Measurements from ENCODE around the gene STAM2. TPM values are rescaled to one million over a fixed set of nuclear protein-coding genes. Genes with fewer than 3 reads are reported as not detected.

STAM2 gene
- polyA plus RNA-seq, 2 of the 4 experiments (the other 2 are of a cell fraction), result 13.8 to 34.5 TPM

DNA sequence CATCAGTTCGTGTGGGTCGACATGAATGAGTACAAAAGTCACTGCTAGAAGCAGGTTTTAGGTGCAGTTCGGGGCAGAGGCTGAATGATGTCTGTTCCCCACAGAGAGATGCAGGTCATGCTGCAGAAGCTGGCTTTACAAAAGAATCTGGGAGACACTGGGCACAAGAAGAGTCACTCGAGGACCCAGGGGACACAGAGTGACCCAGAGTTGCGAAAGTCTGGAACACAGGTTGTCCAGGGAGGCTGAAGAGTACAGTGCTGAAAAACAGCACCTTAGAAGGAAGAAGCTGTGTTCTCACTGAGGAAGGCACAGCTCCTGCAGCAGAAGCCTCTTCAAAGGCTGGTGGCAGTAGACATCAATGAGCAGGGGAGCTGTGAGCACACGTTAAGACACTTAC lies 91.5 kb downstream of the STAM2 start:
- ATAC-seq, result no peak

DNA sequence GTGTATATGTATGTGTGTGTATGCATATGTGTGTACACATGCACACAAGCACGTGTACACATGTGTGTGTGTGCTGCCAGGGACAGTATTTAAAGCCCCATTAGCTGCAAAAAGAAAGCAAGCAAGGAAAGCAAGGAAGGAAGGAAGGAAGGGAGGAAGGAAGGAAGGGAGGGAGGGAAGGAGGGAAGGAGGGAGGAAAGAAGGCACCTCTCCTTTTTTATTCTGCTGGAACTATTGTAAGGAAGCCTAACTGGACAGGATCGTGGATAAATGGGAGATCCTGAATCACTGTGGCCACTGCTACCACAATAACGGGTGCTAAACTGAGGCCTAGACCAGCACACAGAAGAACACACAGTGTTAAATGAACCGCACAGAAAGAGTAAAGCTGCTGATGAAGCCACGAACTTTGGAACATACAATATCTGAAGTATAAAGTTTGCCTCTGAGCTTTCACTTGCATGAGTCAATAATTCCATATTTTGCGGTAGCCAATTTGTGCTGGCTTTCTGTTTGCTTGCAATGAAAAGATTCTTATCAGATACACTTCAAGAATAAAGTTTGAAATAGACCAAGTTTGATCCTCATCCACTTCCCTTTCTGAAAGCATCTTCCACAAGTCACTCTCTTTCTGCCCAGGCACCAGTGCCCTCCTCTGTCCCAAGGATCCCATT lies 92.2 kb downstream of the STAM2 start:
- no peak overlapping the region for H3K4me2 ChIP-seq
- WGBS (ENCODE audit: missing lambda C conversion rate), result 57% methylated on average over 6 of the region's 6 CpGs
- POLR2A ChIA-PET, result no interaction called here
- no peaks in the 10 kb centered on the region for H3K4me1 ChIP-seq
- no peak for FAIRE-seq
- ATAC-seq, result no peak
- no peaks in the 10 kb centered on the region for H3K9me3 ChIP-seq
- no peak overlapping the region for H3K27ac ChIP-seq
- TF ChIP-seq HOXB13 (CRISPR knock-in tag; IDR thresholded peaks at IDR 0.05; ENCODE audit: low read depth), result no peak
- TF ChIP-seq CHD2 (IDR thresholded peaks at IDR 0.05; ENCODE audit: low read length, partially characterized antibody), result no peak
- TF ChIP-seq EHF (CRISPR knock-in tag; IDR thresholded peaks at IDR 0.05), result no peak
- no peak for TF ChIP-seq ZC3H11A (IDR thresholded peaks at IDR 0.05)
- CTCF ChIA-PET, result no interaction called here
- H3K4me3 ChIP-seq, result no peak overlapping the region
- DNase-seq (ENCODE audit: low read depth in 1 of 2, low spot score in 1 of 2), result no peak

More for the DNA sequence above, 91.5 kb downstream of the STAM2 start:
- H3K4me1 ChIP-seq, result no peaks in the 10 kb centered on the region
- no peak for TF ChIP-seq FOSL2 (IDR thresholded peaks at IDR 0.05)
- no peak for TF ChIP-seq FOSL2 (CRISPR knock-in tag; IDR thresholded peaks at IDR 0.05)
- TF ChIP-seq, protein P1, sequence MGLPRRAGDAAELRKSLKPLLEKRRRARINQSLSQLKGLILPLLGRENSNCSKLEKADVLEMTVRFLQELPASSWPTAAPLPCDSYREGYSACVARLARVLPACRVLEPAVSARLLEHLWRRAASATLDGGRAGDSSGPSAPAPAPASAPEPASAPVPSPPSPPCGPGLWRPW (IDR thresholded peaks at IDR 0.05), result no peak
- no peak for TF ChIP-seq TFCP2L1 (CRISPR knock-in tag; IDR thresholded peaks at IDR 0.05)
- TF ChIP-seq HOXB5 (CRISPR knock-in tag; IDR thresholded peaks at IDR 0.05), result no peak
- FAIRE-seq (no peak), DNase-seq (ENCODE audit: low read depth in 1 of 2, low spot score in 1 of 2) (no peak)
- H3K4me3 ChIP-seq, result no peak overlapping the region
- POLR2A ChIA-PET, result no interaction called here
- CTCF ChIA-PET, result interaction anchor here (0.7 kb wide), 1 partner anchor 10 kb away, joined by 3 read pairs; no protein-coding TSS in a partner anchor
- no peak overlapping the region for H3K4me2 ChIP-seq
- no peak overlapping the region for H3K27ac ChIP-seq
- no peaks in the 10 kb centered on the region for H3K9me3 ChIP-seq
- WGBS (ENCODE audit: missing lambda C conversion rate), result 52% methylated on average over 6 of the region's 6 CpGs

DNA sequence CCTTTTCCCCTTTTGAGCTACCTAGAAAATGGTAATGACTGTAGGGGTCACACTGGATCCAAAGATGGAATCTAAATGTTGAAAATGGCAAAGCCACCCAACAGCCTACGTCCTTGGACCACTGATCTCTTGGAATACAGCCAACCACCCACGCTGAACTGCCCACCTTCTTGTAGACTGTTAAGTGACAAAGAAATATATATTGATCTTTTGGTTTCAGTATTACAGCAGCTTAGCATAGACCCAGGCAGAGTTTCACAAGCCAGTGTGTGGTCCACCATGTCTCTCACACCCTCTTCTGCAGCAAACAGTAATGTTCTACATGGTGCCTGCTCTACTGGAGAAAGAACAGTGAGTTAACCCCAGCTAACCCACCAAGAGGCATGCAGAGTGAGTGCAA lies 96.9 kb downstream of the STAM2 start:
- DNase-seq (ENCODE audit: low read depth in 1 of 2, low spot score in 1 of 2), result no peak
- no peak overlapping the region for H3K27ac ChIP-seq
- no peak overlapping the region for H3K4me3 ChIP-seq
- no peaks in the 10 kb centered on the region for H3K9me3 ChIP-seq
- TF ChIP-seq, protein P2, sequence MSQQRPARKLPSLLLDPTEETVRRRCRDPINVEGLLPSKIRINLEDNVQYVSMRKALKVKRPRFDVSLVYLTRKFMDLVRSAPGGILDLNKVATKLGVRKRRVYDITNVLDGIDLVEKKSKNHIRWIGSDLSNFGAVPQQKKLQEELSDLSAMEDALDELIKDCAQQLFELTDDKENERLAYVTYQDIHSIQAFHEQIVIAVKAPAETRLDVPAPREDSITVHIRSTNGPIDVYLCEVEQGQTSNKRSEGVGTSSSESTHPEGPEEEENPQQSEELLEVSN (IDR thresholded peaks at IDR 0.05; ENCODE audit: borderline replicate concordance, low read depth), result no peak
- TF ChIP-seq CBX2 (IDR thresholded peaks at IDR 0.05; ENCODE audit: borderline replicate concordance, low read depth) (no peak), CHD2 (IDR thresholded peaks at IDR 0.05; ENCODE audit: low read length, partially characterized antibody) (no peak), HDAC2 (IDR thresholded peaks at IDR 0.05) (no peak), SREBF2 (IDR thresholded peaks at IDR 0.05) (no peak), RFX5 (IDR thresholded peaks at IDR 0.05) (no peak)
- TF ChIP-seq, protein P3, sequence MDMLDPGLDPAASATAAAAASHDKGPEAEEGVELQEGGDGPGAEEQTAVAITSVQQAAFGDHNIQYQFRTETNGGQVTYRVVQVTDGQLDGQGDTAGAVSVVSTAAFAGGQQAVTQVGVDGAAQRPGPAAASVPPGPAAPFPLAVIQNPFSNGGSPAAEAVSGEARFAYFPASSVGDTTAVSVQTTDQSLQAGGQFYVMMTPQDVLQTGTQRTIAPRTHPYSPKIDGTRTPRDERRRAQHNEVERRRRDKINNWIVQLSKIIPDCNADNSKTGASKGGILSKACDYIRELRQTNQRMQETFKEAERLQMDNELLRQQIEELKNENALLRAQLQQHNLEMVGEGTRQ (IDR thresholded peaks at IDR 0.05), result no peak
- TF ChIP-seq, protein P4, sequence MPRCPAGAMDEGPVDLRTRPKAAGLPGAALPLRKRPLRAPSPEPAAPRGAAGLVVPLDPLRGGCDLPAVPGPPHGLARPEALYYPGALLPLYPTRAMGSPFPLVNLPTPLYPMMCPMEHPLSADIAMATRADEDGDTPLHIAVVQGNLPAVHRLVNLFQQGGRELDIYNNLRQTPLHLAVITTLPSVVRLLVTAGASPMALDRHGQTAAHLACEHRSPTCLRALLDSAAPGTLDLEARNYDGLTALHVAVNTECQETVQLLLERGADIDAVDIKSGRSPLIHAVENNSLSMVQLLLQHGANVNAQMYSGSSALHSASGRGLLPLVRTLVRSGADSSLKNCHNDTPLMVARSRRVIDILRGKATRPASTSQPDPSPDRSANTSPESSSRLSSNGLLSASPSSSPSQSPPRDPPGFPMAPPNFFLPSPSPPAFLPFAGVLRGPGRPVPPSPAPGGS (IDR thresholded peaks at IDR 0.05), result no peak
- WGBS (ENCODE audit: missing lambda C conversion rate), result 38% methylated on average over 2 of the region's 2 CpGs
- no peak for FAIRE-seq
- ATAC-seq, result no peak
- no peak overlapping the region for H3K4me2 ChIP-seq
- ChIA-PET POLR2A (no interaction called here), CTCF (interaction anchor here (1.2 kb wide), 1 partner anchor 42 kb away, joined by 3 read pairs; no protein-coding TSS in a partner anchor)
- H3K4me1 ChIP-seq, result no peaks in the 10 kb centered on the region

DNA sequence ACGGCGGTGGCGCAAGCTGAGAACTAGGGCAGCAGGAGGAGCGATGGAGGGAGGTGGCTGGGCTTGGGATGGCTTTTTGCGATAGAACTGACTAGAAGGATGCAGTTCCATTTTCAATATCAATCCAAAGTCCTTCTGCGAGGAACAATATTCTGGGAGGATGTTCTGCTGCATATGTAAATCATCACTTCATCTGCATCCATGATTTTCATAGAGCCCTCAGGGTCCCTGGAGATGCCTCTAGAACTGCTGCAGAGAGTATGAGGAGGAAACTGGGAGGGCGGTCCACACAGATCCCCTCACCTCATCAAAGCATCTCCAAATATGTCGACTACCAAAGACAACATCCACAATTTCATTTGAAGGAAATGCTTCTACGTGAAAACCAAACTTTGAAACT lies 97.5 kb downstream of the STAM2 start:
- Histone ChIP-seq H3K4me2 (no peak overlapping the region), H3K4me3 (no peak overlapping the region), H3K4me1 (no peaks in the 10 kb centered on the region), H3K27ac (no peak overlapping the region), H3K9me3 (no peaks in the 10 kb centered on the region)
- FAIRE-seq (no peak), DNase-seq (ENCODE audit: low read depth in 1 of 2, low spot score in 1 of 2) (no peak), ATAC-seq (no peak)
- WGBS (ENCODE audit: missing lambda C conversion rate), result 89% methylated on average over 9 of the region's 9 CpGs
- CTCF ChIA-PET, result interaction anchor here (1.2 kb wide), 1 partner anchor 41 kb away, joined by 3 read pairs; no protein-coding TSS in a partner anchor
- POLR2A ChIA-PET, result no interaction called here
- TF ChIP-seq, protein P5, sequence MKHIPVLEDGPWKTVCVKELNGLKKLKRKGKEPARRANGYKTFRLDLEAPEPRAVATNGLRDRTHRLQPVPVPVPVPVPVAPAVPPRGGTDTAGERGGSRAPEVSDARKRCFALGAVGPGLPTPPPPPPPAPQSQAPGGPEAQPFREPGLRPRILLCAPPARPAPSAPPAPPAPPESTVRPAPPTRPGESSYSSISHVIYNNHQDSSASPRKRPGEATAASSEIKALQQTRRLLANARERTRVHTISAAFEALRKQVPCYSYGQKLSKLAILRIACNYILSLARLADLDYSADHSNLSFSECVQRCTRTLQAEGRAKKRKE (CRISPR knock-in tag; IDR thresholded peaks at IDR 0.05; ENCODE audit: low read depth), result no peak
- TF ChIP-seq MAZ (IDR thresholded peaks at IDR 0.05; ENCODE audit: borderline replicate concordance, low read depth, low read length) (no peak), RFX5 (IDR thresholded peaks at IDR 0.05) (no peak), JUNB (IDR thresholded peaks at IDR 0.05) (no peak)
- TF ChIP-seq, protein P6, sequence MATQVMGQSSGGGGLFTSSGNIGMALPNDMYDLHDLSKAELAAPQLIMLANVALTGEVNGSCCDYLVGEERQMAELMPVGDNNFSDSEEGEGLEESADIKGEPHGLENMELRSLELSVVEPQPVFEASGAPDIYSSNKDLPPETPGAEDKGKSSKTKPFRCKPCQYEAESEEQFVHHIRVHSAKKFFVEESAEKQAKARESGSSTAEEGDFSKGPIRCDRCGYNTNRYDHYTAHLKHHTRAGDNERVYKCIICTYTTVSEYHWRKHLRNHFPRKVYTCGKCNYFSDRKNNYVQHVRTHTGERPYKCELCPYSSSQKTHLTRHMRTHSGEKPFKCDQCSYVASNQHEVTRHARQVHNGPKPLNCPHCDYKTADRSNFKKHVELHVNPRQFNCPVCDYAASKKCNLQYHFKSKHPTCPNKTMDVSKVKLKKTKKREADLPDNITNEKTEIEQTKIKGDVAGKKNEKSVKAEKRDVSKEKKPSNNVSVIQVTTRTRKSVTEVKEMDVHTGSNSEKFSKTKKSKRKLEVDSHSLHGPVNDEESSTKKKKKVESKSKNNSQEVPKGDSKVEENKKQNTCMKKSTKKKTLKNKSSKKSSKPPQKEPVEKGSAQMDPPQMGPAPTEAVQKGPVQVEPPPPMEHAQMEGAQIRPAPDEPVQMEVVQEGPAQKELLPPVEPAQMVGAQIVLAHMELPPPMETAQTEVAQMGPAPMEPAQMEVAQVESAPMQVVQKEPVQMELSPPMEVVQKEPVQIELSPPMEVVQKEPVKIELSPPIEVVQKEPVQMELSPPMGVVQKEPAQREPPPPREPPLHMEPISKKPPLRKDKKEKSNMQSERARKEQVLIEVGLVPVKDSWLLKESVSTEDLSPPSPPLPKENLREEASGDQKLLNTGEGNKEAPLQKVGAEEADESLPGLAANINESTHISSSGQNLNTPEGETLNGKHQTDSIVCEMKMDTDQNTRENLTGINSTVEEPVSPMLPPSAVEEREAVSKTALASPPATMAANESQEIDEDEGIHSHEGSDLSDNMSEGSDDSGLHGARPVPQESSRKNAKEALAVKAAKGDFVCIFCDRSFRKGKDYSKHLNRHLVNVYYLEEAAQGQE (IDR thresholded peaks at IDR 0.05), result no peak
- TF ChIP-seq, protein P1 (IDR thresholded peaks at IDR 0.05), result no peak
